RPMI8226 (cell line): ENCODE data around the gene CRLF3.
"Not testable (repeated sequence)": the region's sequence is repeated elsewhere in the genome, so short reads cannot be mapped to it uniquely, and the experiment has no call there.

ENCODE experiments used
- DNase-seq: peaks from one replicate; pipeline ENCODE4 v3.0.0-alpha.2; 2015

Gene CRLF3

GRCh38 chr17:30734153-30734552 lies 90.3 kb downstream of the CRLF3 start:
- not testable (repeated sequence) for DNase-seq
